HepG2 (cell line): ENCODE results near the gene KLF6. TPM values are rescaled to one million over a fixed set of nuclear protein-coding genes. Genes with fewer than 3 reads are reported as not detected.

Source experiments
- CBX1 ChIP-seq: IDR thresholded peaks from one replicate; pipeline ENCODE4 v1.6.1; 2016; ENCODE audit warnings: antibody characterized with exemption, low read depth
- ELF1 ChIP-seq: sonication (generic); formaldehyde crosslinking; IDR thresholded peaks from 2 replicates; pipeline ENCODE4 v1.4.0; 2020; ENCODE audit warnings: missing genetic modification reagents
- HOXA3 ChIP-seq: sonication (generic); formaldehyde crosslinking; IDR thresholded peaks from 2 replicates; pipeline ENCODE4 v1.5.0; 2020; ENCODE audit warnings: missing genetic modification reagents
- MAFK ChIP-seq, 2 experiments: IDR thresholded peaks in 1 of 2; conservative IDR thresholded peaks in 1 of 2; 2 replicates each; pipeline ENCODE4 v1.6.1; 2011; ENCODE audit warnings: improper control_type of control experiment in 2 of 2, low read length in 2 of 2
- NONO ChIP-seq, 2 experiments: fragments of 450-650 bp in 1 of 2; sonication (generic) in 1 of 2; formaldehyde crosslinking in 1 of 2; IDR thresholded peaks in 1 of 2; conservative IDR thresholded peaks in 1 of 2; 2 replicates each; pipeline versions ENCODE4 v1.6.1 to v1.8.0; 2017 to 2022; ENCODE audit warnings: mild to moderate bottlenecking in 1 of 2, missing genetic modification reagents in 1 of 2, moderate library complexity in 1 of 2
- POLR2A ChIP-seq, 2 experiments: IDR thresholded peaks; 2 replicates each; pipeline ENCODE4 v1.6.1; 2011; ENCODE audit warnings: low read depth in 2 of 2, low read length in 2 of 2, mild to moderate bottlenecking in 1 of 2, moderate library complexity in 1 of 2; ENCODE audit not compliant: insufficient read depth in 1 of 2
- SATB2 ChIP-seq: sonication (generic); formaldehyde crosslinking; IDR thresholded peaks from 2 replicates; pipeline ENCODE4 v1.5.0; 2020; ENCODE audit warnings: missing genetic modification reagents
- SP1 ChIP-seq, 2 experiments: fragments of 450-650 bp in 1 of 2; sonication (generic) in 1 of 2; formaldehyde crosslinking in 1 of 2; IDR thresholded peaks; 2 replicates each; pipeline versions ENCODE4 v1.4.0 to v1.6.1; 2016 to 2020; ENCODE audit warnings: missing genetic modification reagents in 1 of 2
- SPEN ChIP-seq: sonication (generic); formaldehyde crosslinking; IDR thresholded peaks from 2 replicates; pipeline ENCODE4 v1.5.1; 2020; ENCODE audit warnings: low read depth, mild to moderate bottlenecking, missing genetic modification reagents
- TAF1 ChIP-seq: sonication (generic); formaldehyde crosslinking; IDR thresholded peaks from 2 replicates; pipeline ENCODE4 v1.4.0; 2020; ENCODE audit warnings: missing genetic modification reagents
- ZNF17 ChIP-seq: sonication (generic); formaldehyde crosslinking; IDR thresholded peaks from 2 replicates; pipeline ENCODE4 v1.5.0; 2020; ENCODE audit warnings: mild to moderate bottlenecking, missing genetic modification reagents
- ZNF550 ChIP-seq: sonication (generic); formaldehyde crosslinking; IDR thresholded peaks from 2 replicates; pipeline ENCODE4 v1.4.0; 2020; ENCODE audit warnings: mild to moderate bottlenecking, missing genetic modification reagents, borderline replicate concordance
- ZNF672 ChIP-seq: sonication (generic); formaldehyde crosslinking; IDR thresholded peaks from 2 replicates; pipeline ENCODE4 v1.8.1; 2022; ENCODE audit warnings: missing genetic modification reagents
- ZNF703 ChIP-seq: sonication (generic); formaldehyde crosslinking; IDR thresholded peaks from 2 replicates; pipeline ENCODE4 v1.5.1; 2020; ENCODE audit warnings: missing genetic modification reagents, mild to moderate bottlenecking, moderate library complexity, borderline replicate concordance
- ZNF720 ChIP-seq: sonication (generic); formaldehyde crosslinking; IDR thresholded peaks from 2 replicates; pipeline ENCODE4 v1.4.0; 2020; ENCODE audit warnings: missing genetic modification reagents
- ZNF781 ChIP-seq: sonication (generic); formaldehyde crosslinking; IDR thresholded peaks from 2 replicates; pipeline ENCODE4 v1.5.1; 2020; ENCODE audit warnings: borderline replicate concordance, mild to moderate bottlenecking, missing genetic modification reagents; ENCODE audit errors: not compliant biosample characterization
- ZSCAN12 ChIP-seq: sonication (generic); formaldehyde crosslinking; IDR thresholded peaks from 2 replicates; pipeline ENCODE4 v1.9.0; 2021; ENCODE audit warnings: mild to moderate bottlenecking, missing genetic modification reagents
- polyA plus RNA-seq, 8 experiments: library from polyadenylated mRNA; depleted of rRNA in 3 of 8; stranded (reverse) in 7 of 8; unstranded in 1 of 8; fragments of >200 nt; fragmentation: Illumina TruSeq in 4 of 8; extraction: Trizol in 4 of 8; gene quantifications; 2 replicates each; pipeline versions ENCODE4 v1.2.1 to v1.2.3, GENCODE V29; 2011 to 2016; ENCODE audit warnings: low read depth in 4 of 8, missing spikeins in 1 of 8, mixed read lengths in 1 of 8; ENCODE audit not compliant: insufficient read depth in 1 of 8
- total RNA-seq, 5 experiments: library from RNA; depleted of rRNA; stranded (reverse); fragments of >200 nt; fragmentation: Illumina TruSeq; extraction: Trizol; gene quantifications; 2 replicates each; pipeline ENCODE4 v1.2.3, GENCODE V29; 2016; ENCODE audit warnings: low read depth in 1 of 5
- TF ChIP-seq, protein P1 (sequence below): sonication (generic); formaldehyde crosslinking; IDR thresholded peaks from 2 replicates; pipeline ENCODE4 v1.5.1; 2020; ENCODE audit warnings: missing genetic modification reagents, mild to moderate bottlenecking, borderline replicate concordance
- TF ChIP-seq, protein P2 (sequence below): sonication (generic); formaldehyde crosslinking; IDR thresholded peaks from 2 replicates; pipeline ENCODE4 v1.4.0; 2020; ENCODE audit warnings: missing genetic modification reagents, borderline replicate concordance
- TF ChIP-seq, protein P3 (sequence below): IDR thresholded peaks from 2 replicates; pipeline ENCODE4 v1.6.1; 2016; ENCODE audit warnings: low read depth, borderline replicate concordance
- TF ChIP-seq, protein P4 (sequence below): sonication (generic); IDR thresholded peaks from 2 replicates; pipeline ENCODE4 v1.6.1; 2016; ENCODE audit warnings: low read depth, borderline replicate concordance
- TF ChIP-seq, protein P5 (sequence below): IDR thresholded peaks from 2 replicates; pipeline ENCODE4 v1.6.1; 2018; ENCODE audit warnings: missing genetic modification reagents

KLF6 gene
- total and polyA plus RNA-seq, 2 of the 13 experiments (the other 11 are each of a cell fraction or from before 2014, with no cell fraction given), result 27.0 to 71.9 TPM

DNA sequence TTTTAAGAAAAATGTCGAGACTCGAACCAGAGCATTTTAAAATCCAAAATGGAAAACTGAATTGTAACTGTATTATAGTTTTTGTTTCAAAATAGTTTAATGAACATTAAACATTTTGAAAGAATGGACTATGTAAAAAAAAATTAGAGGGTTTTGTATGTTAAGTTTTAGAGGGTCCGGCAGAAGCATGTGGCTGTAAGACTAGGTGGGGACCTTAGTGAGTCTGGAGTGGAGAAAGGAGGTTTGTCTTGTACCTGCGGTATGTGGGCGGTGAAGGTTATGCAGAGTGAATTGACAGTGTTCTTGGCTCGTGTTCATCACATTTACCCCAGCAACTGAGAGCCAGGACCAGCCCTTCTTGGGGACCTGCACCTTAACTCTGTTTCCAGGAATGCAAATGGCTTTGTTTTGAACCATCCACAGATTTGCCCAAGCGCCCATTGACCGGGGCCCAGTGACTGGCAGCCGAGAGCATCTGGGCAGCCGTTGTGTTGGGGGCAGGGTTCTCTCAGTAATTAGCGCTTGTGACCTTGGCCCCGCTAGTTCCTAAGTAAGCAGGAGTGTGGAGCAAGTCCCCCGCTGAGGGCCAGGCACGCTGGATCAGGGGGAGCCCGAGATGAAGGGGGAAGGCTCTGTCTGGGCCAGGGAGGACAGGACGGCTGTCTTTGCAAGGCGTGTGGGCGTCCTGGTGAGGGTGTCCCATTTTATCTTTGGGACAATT lies 1.4 kb upstream of the KLF6 start (continued):
- TF ChIP-seq, protein P1, sequence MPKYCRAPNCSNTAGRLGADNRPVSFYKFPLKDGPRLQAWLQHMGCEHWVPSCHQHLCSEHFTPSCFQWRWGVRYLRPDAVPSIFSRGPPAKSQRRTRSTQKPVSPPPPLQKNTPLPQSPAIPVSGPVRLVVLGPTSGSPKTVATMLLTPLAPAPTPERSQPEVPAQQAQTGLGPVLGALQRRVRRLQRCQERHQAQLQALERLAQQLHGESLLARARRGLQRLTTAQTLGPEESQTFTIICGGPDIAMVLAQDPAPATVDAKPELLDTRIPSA (CRISPR knock-in tag), result no peak
- TF ChIP-seq, protein P2, sequence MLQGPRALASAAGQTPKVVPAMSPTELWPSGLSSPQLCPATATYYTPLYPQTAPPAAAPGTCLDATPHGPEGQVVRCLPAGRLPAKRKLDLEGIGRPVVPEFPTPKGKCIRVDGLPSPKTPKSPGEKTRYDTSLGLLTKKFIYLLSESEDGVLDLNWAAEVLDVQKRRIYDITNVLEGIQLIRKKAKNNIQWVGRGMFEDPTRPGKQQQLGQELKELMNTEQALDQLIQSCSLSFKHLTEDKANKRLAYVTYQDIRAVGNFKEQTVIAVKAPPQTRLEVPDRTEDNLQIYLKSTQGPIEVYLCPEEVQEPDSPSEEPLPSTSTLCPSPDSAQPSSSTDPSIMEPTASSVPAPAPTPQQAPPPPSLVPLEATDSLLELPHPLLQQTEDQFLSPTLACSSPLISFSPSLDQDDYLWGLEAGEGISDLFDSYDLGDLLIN (CRISPR knock-in tag), result no peak
- TF ChIP-seq ELF1 (CRISPR knock-in tag) (peak; percentile 59), POLR2A (IDR thresholded peaks at IDR 0.05; ENCODE audit: insufficient read depth in 1 of 2, low read depth in 2 of 2, low read length in 2 of 2) (peak; percentile 72 to 94), ZNF672 (CRISPR knock-in tag) (no peak), ZNF720 (no peak), SP1 (IDR thresholded peaks at IDR 0.05) (no peak), SP1 (CRISPR knock-in tag; IDR thresholded peaks at IDR 0.05) (peak; percentile 40; the same call in 1 of the 2 replicates), SATB2 (CRISPR knock-in tag) (no peak), CBX1 (no peak), MAFK (conservative IDR thresholded peaks at IDR 0.05 in 1 of 2, IDR thresholded peaks at IDR 0.05 in 1 of 2; ENCODE audit: low read length in 2 of 2) (no peak), TAF1 (no peak; the same call in none of the 2 replicates), ZNF703 (CRISPR knock-in tag) (no peak), ZNF781 (CRISPR knock-in tag) (peak; percentile 39), SPEN (peak; percentile 90; the same call in 1 of the 2 replicates), ZSCAN12 (CRISPR knock-in tag) (no peak), NONO (IDR thresholded peaks at IDR 0.05) (no peak), NONO (CRISPR knock-in tag; conservative IDR thresholded peaks at IDR 0.05) (peak; percentile 82), ZNF17 (no peak), HOXA3 (CRISPR knock-in tag) (peak; percentile 71), ZNF550 (no peak)
- TF ChIP-seq, protein P3, sequence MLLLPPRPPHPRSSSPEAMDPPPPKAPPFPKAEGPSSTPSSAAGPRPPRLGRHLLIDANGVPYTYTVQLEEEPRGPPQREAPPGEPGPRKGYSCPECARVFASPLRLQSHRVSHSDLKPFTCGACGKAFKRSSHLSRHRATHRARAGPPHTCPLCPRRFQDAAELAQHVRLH (CRISPR knock-in tag), result no peak
- TF ChIP-seq, protein P4, sequence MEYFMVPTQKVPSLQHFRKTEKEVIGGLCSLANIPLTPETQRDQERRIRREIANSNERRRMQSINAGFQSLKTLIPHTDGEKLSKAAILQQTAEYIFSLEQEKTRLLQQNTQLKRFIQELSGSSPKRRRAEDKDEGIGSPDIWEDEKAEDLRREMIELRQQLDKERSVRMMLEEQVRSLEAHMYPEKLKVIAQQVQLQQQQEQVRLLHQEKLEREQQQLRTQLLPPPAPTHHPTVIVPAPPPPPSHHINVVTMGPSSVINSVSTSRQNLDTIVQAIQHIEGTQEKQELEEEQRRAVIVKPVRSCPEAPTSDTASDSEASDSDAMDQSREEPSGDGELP, result peak; percentile 74; the same call in 1 of the 2 replicates
- TF ChIP-seq, protein P5, sequence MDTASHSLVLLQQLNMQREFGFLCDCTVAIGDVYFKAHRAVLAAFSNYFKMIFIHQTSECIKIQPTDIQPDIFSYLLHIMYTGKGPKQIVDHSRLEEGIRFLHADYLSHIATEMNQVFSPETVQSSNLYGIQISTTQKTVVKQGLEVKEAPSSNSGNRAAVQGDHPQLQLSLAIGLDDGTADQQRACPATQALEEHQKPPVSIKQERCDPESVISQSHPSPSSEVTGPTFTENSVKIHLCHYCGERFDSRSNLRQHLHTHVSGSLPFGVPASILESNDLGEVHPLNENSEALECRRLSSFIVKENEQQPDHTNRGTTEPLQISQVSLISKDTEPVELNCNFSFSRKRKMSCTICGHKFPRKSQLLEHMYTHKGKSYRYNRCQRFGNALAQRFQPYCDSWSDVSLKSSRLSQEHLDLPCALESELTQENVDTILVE (CRISPR knock-in tag), result peak; percentile 33; the same call in 1 of the 2 replicates
